ENCODE results near the gene BIVM. TPM values are rescaled to one million over a fixed set of nuclear protein-coding genes. Genes with fewer than 3 reads are reported as not detected.

Gene BIVM
- total and polyA plus RNA-seq, 2 of the 4 experiments (the other 2 are of a cell fraction) = 7.2 to 12.2 TPM

- no peak overlapping the region for H2AK9ac ChIP-seq (replicated peaks; ENCODE audit: low read depth, low read length, poor library complexity)
- ChIA-PET CTCF (interaction anchor here (1.2 to 1.6 kb wide), 5 partner anchors 8 to 41 kb away, joined by 3 to 6 read pairs (median 5); no protein-coding TSS in a partner anchor), POLR2A (ENCODE audit: unreplicated experiment) (no interaction called here)
- peaks cover 14% of the 10 kb centered on the region; the same call in 1 of the 2 replicates for H4K20me1 ChIP-seq (ENCODE audit: insufficient read depth, low read length)
- H3K36me3 ChIP-seq (ENCODE audit: control insufficient read depth, insufficient read depth, low read length) = peaks cover 30% of the 10 kb centered on the region
- peak overlapping the region; percentile 5 for H2BK5ac ChIP-seq (ENCODE audit: low read depth, low read length, poor library complexity, severe bottlenecking)
- H3K18ac ChIP-seq (ENCODE audit: low read depth, low read length) = no peak overlapping the region
- H3K9ac ChIP-seq (ENCODE audit: low read depth, low read length) = no peak overlapping the region
- H2AK5ac ChIP-seq (ENCODE audit: low read depth, low read length) = no peak overlapping the region
- in situ Hi-C loops (cut with MboI; ENCODE audit: low sequenced_read_pairs) = no loop called here
- H3K4me2 ChIP-seq (ENCODE audit: low read depth, low read length) = no peak overlapping the region
- H3K27me3 ChIP-seq (ENCODE audit: control insufficient read depth, insufficient read depth, low read length) = no peaks in the 10 kb centered on the region
- H2BK20ac ChIP-seq (ENCODE audit: low read depth, low read length) = no peak overlapping the region
- ATAC-seq (ENCODE audit: low read depth) (peak; percentile 20), DNase-seq (no peak)
- H2BK15ac ChIP-seq (ENCODE audit: low read depth, low read length) = no peak overlapping the region
- H3K56ac ChIP-seq (ENCODE audit: extremely low read depth, insufficient read depth, low read length) = no peak overlapping the region
- H3K79me1 ChIP-seq (ENCODE audit: low read depth in 1 of 2, low read length in 2 of 2) = peaks cover 5 to 9% of the 10 kb centered on the region in 2 experiments; a peak in 2 of 4 replicates
- H4K91ac ChIP-seq (ENCODE audit: insufficient read depth, low read depth, low read length) = no peak overlapping the region
- no peak overlapping the region for H3K4me3 ChIP-seq (ENCODE audit: insufficient read depth, low read depth, low read length)
- WGBS, 2 experiments (ENCODE audit: extremely low coverage in 2 of 2, insufficient read length in 1 of 2) = 100% methylated on average over 1 of the region's 5 CpGs; no CpG with 5 or more reads in 1 of the 2 experiments
- no peak overlapping the region for H3K27ac ChIP-seq (ENCODE audit: insufficient read depth, low read length)
- H3K14ac ChIP-seq (replicated peaks; ENCODE audit: low read depth, low read length) = no peak overlapping the region
- intact Hi-C loops (cut with micrococcal nuclease) = no loop called here
- no TSS peak for BruUV-seq (replicated peaks)
- H4K8ac ChIP-seq (ENCODE audit: low read depth in 2 of 2, low read length in 2 of 2) = 0 out of 4 replicates have a peak overlapping the region, but pooled peaks of 1 of the 2 experiments have one; percentile 21
- H4K5ac ChIP-seq (ENCODE audit: low read depth, low read length) = no peak overlapping the region
- peaks cover 4% of the 10 kb centered on the region for H3K4me1 ChIP-seq (ENCODE audit: control insufficient read depth, insufficient read depth, low read length)
- H3K23ac ChIP-seq (ENCODE audit: low read depth, low read length) = no peak overlapping the region
- H3K9me3 ChIP-seq (ENCODE audit: control insufficient read depth, insufficient read depth, low read length) = no peaks in the 10 kb centered on the region
- no peaks in the 10 kb centered on the region for H3K9me1 ChIP-seq (ENCODE audit: insufficient read depth, low read length)
- no peak overlapping the region for H2AFZ ChIP-seq (replicated peaks; ENCODE audit: low read length, poor library complexity)
- no peak overlapping the region for H3K4ac ChIP-seq (ENCODE audit: low read depth, low read length)
- no peak overlapping the region for H2BK120ac ChIP-seq (ENCODE audit: low read depth, low read length)
- dilution Hi-C loops (cut with HindIII; ENCODE audit: low sequenced_read_pairs, unreplicated experiment) = no loop called here
- TF ChIP-seq USF2 (IDR thresholded peaks at IDR 0.05; ENCODE audit: low read depth, low read length) = no peak
- no peak for TF ChIP-seq POLR2A (IDR thresholded peaks at IDR 0.05; ENCODE audit: low read depth, low read length)
- no peak for TF ChIP-seq FOS (IDR thresholded peaks at IDR 0.05; ENCODE audit: low read depth, low read length)
- no peak for TF ChIP-seq SMC3 (IDR thresholded peaks at IDR 0.05; ENCODE audit: low read depth, low read length)
- TF ChIP-seq MAZ (IDR thresholded peaks at IDR 0.05; ENCODE audit: borderline replicate concordance, low read depth, low read length) = no peak
- TF ChIP-seq NFE2L2 (IDR thresholded peaks at IDR 0.05; ENCODE audit: low read depth, low read length) = no peak
- no peak for TF ChIP-seq MAFK (IDR thresholded peaks at IDR 0.05; ENCODE audit: low read depth, low read length)
- no peak for TF ChIP-seq CHD1 (IDR thresholded peaks at IDR 0.05; ENCODE audit: low read depth, low read length)
- TF ChIP-seq RCOR1 (IDR thresholded peaks at IDR 0.05; ENCODE audit: insufficient replicate concordance, low read length) = no peak
- TF ChIP-seq RFX5 (IDR thresholded peaks at IDR 0.05; ENCODE audit: low read depth, low read length) = no peak
- TF ChIP-seq, protein P1, sequence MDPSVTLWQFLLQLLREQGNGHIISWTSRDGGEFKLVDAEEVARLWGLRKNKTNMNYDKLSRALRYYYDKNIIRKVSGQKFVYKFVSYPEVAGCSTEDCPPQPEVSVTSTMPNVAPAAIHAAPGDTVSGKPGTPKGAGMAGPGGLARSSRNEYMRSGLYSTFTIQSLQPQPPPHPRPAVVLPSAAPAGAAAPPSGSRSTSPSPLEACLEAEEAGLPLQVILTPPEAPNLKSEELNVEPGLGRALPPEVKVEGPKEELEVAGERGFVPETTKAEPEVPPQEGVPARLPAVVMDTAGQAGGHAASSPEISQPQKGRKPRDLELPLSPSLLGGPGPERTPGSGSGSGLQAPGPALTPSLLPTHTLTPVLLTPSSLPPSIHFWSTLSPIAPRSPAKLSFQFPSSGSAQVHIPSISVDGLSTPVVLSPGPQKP (IDR thresholded peaks at IDR 0.05; ENCODE audit: borderline replicate concordance, low read depth, low read length) = no peak
- TF ChIP-seq MXI1 (IDR thresholded peaks at IDR 0.05; ENCODE audit: borderline replicate concordance, low read depth, low read length) = no peak
- TF ChIP-seq CTCF (conservative IDR thresholded peaks at IDR 0.05; ENCODE audit: low read depth, low read length) = no peak
- no peak for TF ChIP-seq RAD21 (IDR thresholded peaks at IDR 0.05; ENCODE audit: low read length)
- no peak for TF ChIP-seq BHLHE40 (IDR thresholded peaks at IDR 0.05; ENCODE audit: low read depth, low read length)
Measured at GRCh38 chr13:102869948-102870676, 71.2 kb downstream of the BIVM start.
